Keratinocyte (primary cell): Measurements from ENCODE around the gene MESP2.

Source experiments
- CTCF ChIP-seq, 3 experiments: IDR thresholded peaks in 1 of 3; conservative IDR thresholded peaks in 1 of 3; optimal IDR thresholded peaks in 1 of 3; 2 replicates in 2 of 3; 3 replicates in 1 of 3; pipeline versions ENCODE3 to v1.5.1; 2011; ENCODE audit warnings: low read length in 3 of 3, mild to moderate bottlenecking in 3 of 3, moderate library complexity in 2 of 3, control low read depth in 1 of 3, inconsistent platforms in 1 of 3; ENCODE audit not compliant: insufficient read depth in 2 of 3; ENCODE audit errors: extremely low read depth in 1 of 3
- EZH2 ChIP-seq: IDR thresholded peaks from one replicate; pipeline ENCODE4 v1.6.1; 2012; ENCODE audit warnings: inconsistent platforms, mild to moderate bottlenecking, low read length, moderate library complexity

- no peak for TF ChIP-seq CTCF (optimal IDR thresholded peaks at IDR 0.05 in 1 of 3, IDR thresholded peaks at IDR 0.05 in 1 of 3, conservative IDR thresholded peaks at IDR 0.05 in 1 of 3; ENCODE audit: extremely low read depth in 1 of 3, insufficient read depth in 2 of 3, low read length in 3 of 3)
- TF ChIP-seq EZH2: no peak
Observed at GRCh38 chr15:89826671-89827655, 50.8 kb downstream of the MESP2 start.
